K562 (cell line): ENCODE results near the gene BCAS3. TPM values are rescaled to one million over a fixed set of nuclear protein-coding genes. Genes with fewer than 3 reads are reported as not detected.

Source experiments
- ATAC-seq: fragments of 200-7000 bp; cut with Tn5 transposase; 3 replicates; pipeline ENCODE4 v1.9.1; 2020; ENCODE audit warnings: moderate library complexity
- BruUV-seq: library from RNA; stranded (reverse); fragments of 400-500 nt; replicated peaks from 2 replicates; lab custom pipeline; 2021; lab: Mats Ljungman, UMichigan
- CTCF ChIA-PET: fragments of 300-600 bp; formaldehyde crosslinking; extraction: SDS; loops from one replicate; lab custom pipeline; 2021; ENCODE audit warnings: low intra/inter-chr PET ratio; lab: Yijun Ruan, JAX
- POLR2A ChIA-PET: fragments of 300-600, 350-650 bp; sonication (Branson Sonifier 250); formaldehyde crosslinking; extraction: SDS; loops from one replicate; lab custom pipeline; 2021; ENCODE audit warnings: antibody characterized with exemption, inconsistent platforms; lab: Yijun Ruan, JAX
- DNase-seq, 4 experiments: peaks; one replicate each; pipeline versions ENCODE4 v3.0.0 to v3.0.0-alpha.2; 2011 to 2018; ENCODE audit warnings: low spot score in 3 of 4, mixed read lengths in 3 of 4; ENCODE audit errors: extremely low read depth in 1 of 4
- FAIRE-seq: peaks from 2 replicates; lab custom pipeline; 2011; peaks lifted over from hg19 to GRCh38; lab: Jason Lieb, UNC
- H2AFZ ChIP-seq: 2 replicates; pipeline ENCODE4 v1.6.0; 2011; ENCODE audit warnings: low read depth, low read length, control low read depth, inconsistent platforms
- H3K27ac ChIP-seq: fragments of 200-600 bp; 3 replicates; pipeline ENCODE4 v1.8.0; 2011; ENCODE audit warnings: low read depth, mild to moderate bottlenecking, control low read depth, inconsistent platforms, low read length, moderate library complexity, mixed read lengths; ENCODE audit errors: extremely low read depth
- H3K27me3 ChIP-seq, 2 experiments: fragments of 300-600 bp in 1 of 2; 2 replicates in 1 of 2; 3 replicates in 1 of 2; pipeline versions ENCODE4 v1.6.0 to v1.8.0; 2011; ENCODE audit warnings: inconsistent platforms in 2 of 2, low read length in 2 of 2, mild to moderate bottlenecking in 1 of 2, mixed read lengths in 1 of 2, moderate library complexity in 1 of 2; ENCODE audit not compliant: control insufficient read depth in 2 of 2, insufficient read depth in 2 of 2
- H3K36me3 ChIP-seq: fragments of 300-600 bp; 3 replicates; pipeline ENCODE4 v1.8.0; 2011; ENCODE audit warnings: mild to moderate bottlenecking, low read length, inconsistent platforms; ENCODE audit not compliant: control insufficient read depth, insufficient read depth
- H3K4me1 ChIP-seq, 2 experiments: fragments of 200-600 bp in 1 of 2; replicated peaks in 1 of 2; 2 replicates in 1 of 2; 3 replicates in 1 of 2; pipeline versions ENCODE4 v1.5.1 to v1.8.0; 2011; ENCODE audit warnings: inconsistent platforms in 2 of 2, low read length in 2 of 2, mild to moderate bottlenecking in 1 of 2, mixed read lengths in 1 of 2, moderate library complexity in 1 of 2; ENCODE audit not compliant: control insufficient read depth in 2 of 2, insufficient read depth in 2 of 2
- H3K4me2 ChIP-seq: 2 replicates; pipeline ENCODE4 v1.6.1; 2011; ENCODE audit warnings: low read length, control low read depth, inconsistent platforms, mixed read lengths; ENCODE audit not compliant: insufficient read depth
- H3K4me3 ChIP-seq: fragments of 200-600 bp; sonication (generic), shearing (Covaris generic); 2 replicates; pipeline ENCODE4 v1.5.1; 2016; ENCODE audit warnings: control low read depth, inconsistent platforms
- H3K79me2 ChIP-seq: fragments of 200-600 bp; 3 replicates; pipeline ENCODE4 v1.8.0; 2011; ENCODE audit warnings: low read length, inconsistent platforms; ENCODE audit not compliant: control insufficient read depth, insufficient read depth
- H3K9ac ChIP-seq, 2 experiments: 2 replicates each; pipeline versions ENCODE4 v1.6.0 to v1.6.1; 2011; ENCODE audit warnings: low read depth in 2 of 2, low read length in 2 of 2, control low read depth in 1 of 2, inconsistent platforms in 1 of 2, mild to moderate bottlenecking in 1 of 2, mixed read lengths in 1 of 2; ENCODE audit not compliant: insufficient read depth in 1 of 2
- H3K9me1 ChIP-seq: one replicate; pipeline ENCODE4 v1.6.0; 2011; ENCODE audit warnings: inconsistent platforms, mild to moderate bottlenecking, low read length, moderate library complexity; ENCODE audit not compliant: control insufficient read depth, insufficient read depth
- H3K9me3 ChIP-seq: replicated peaks from 2 replicates; pipeline ENCODE4 v1.5.1; 2011; ENCODE audit warnings: low read depth, low read length, inconsistent platforms; ENCODE audit not compliant: control insufficient read depth, insufficient read depth
- H4K20me1 ChIP-seq: replicated peaks from 2 replicates; pipeline ENCODE4 v1.6.1; 2011; ENCODE audit warnings: low read length, inconsistent platforms, mixed read lengths; ENCODE audit not compliant: control insufficient read depth, insufficient read depth
- ZBTB11 ChIP-seq, 3 experiments: fragments of 200-800 bp in 1 of 3; fragments of 250-450 bp in 1 of 3; fragments of 450-650 bp in 1 of 3; sonication (Bioruptor Pico) in 1 of 3; sonication (Bioruptor generic) in 1 of 3; formaldehyde crosslinking in 1 of 3; IDR thresholded peaks; 2 replicates each; pipeline versions ENCODE4 v1.6.1 to v1.8.0; 2016 to 2022; ENCODE audit warnings: mild to moderate bottlenecking in 2 of 3, missing genetic modification characterization in 2 of 3, missing compliant biosample characterization in 1 of 3, moderate library complexity in 1 of 3
- ZNF184 ChIP-seq: sonication (generic); formaldehyde crosslinking; IDR thresholded peaks from 2 replicates; pipeline ENCODE4 v1.5.0; 2020; ENCODE audit warnings: missing genetic modification reagents
- WGBS: fragments of 100-300 bp; shearing (Covaris generic); methylation state at CpG from one replicate; pipeline ENCODE4 v1.1.6; 2016; ENCODE audit warnings: low coverage, mixed read lengths; ENCODE audit not compliant: insufficient coverage; ENCODE audit errors: missing lambda C conversion rate; 5-methylcytosine and 5-hydroxymethylcytosine counted together
- in situ Hi-C: fragments of 300-500 bp; cut with MboI; formaldehyde crosslinking; loops from 4 replicates; pipeline ENCODE4 v1.15.0; 2018; ENCODE audit warnings: inconsistent platforms, mixed read lengths
- intact Hi-C: fragments of 100-400 bp; cut with micrococcal nuclease; formaldehyde crosslinking; loops from 2 replicates; pipeline ENCODE4 v1.14.2; 2022
- polyA plus RNA-seq, 8 experiments: library from polyadenylated mRNA; depleted of rRNA in 4 of 8; stranded (reverse) in 5 of 8; unstranded in 3 of 8; fragments of >200 nt; fragmentation: Nextera tagmentation in 2 of 8; fragmentation: Illumina TruSeq in 1 of 8; extraction: Ambion mirVana in 2 of 8; extraction: Trizol in 1 of 8; gene quantifications; 2 replicates each; pipeline versions ENCODE4 v1.2.1 to v1.2.3, GENCODE V29; 2011 to 2014; ENCODE audit warnings: inconsistent platforms in 1 of 8, missing spikeins in 1 of 8
- total RNA-seq, 7 experiments: library from RNA; depleted of rRNA in 6 of 7; stranded (reverse); fragments of >200 nt in 6 of 7; fragmentation: Illumina TruSeq in 2 of 7; extraction: Trizol in 2 of 7; gene quantifications; 2 replicates each; pipeline versions ENCODE4 v1.2.1 to v1.2.3, GENCODE V29; 2011 to 2021; ENCODE audit warnings: low replicate concordance in 1 of 7

BCAS3 gene
- total and polyA plus RNA-seq, 9 of the 15 experiments (the other 6 are each of a cell fraction or from before 2014, with no cell fraction given): 1.9 to 5.5 (median 3.5) TPM

- TF ChIP-seq ZBTB11 (CRISPR knock-in tag; IDR thresholded peaks at IDR 0.05) (peak in 1 of 3 experiments; percentile 78; a peak in 1 of 6 replicates), ZNF184 (CRISPR knock-in tag) (no peak)
- Histone ChIP-seq H3K79me2 (no peaks in the 10 kb centered on the region), H3K27me3 (peaks cover 12 to 46% of the 10 kb centered on the region in 2 experiments; a peak in 4 of 5 replicates), H3K9me3 (no peaks in the 10 kb centered on the region), H3K27ac (no peak overlapping the region), H3K4me2 (no peak overlapping the region), H3K9me1 (no peaks in the 10 kb centered on the region), H3K36me3 (no peaks in the 10 kb centered on the region), H3K4me1 (no peaks in the 10 kb centered on the region), H3K4me3 (no peak overlapping the region), H3K9ac (no peak overlapping the region), H2AFZ (no peak overlapping the region), H4K20me1 (0 out of 2 replicates have a peak, but pooled peaks cover under 1% of the 10 kb centered on the region)
- no peak for DNase-seq
- no peak for ATAC-seq
- 0% methylated on average over 12 of the region's 12 CpGs for WGBS
- FAIRE-seq: no peak
- BruUV-seq: no TSS peak
- in situ Hi-C loops: no loop called here
- intact Hi-C loops: no loop called here
- ChIA-PET CTCF (no interaction called here), POLR2A (interaction anchor here (0.5 kb wide), 1 partner anchor 23 kb away, joined by 3 read pairs; no protein-coding TSS in a partner anchor)
Observed at GRCh38 chr17:61353615-61354014, 676.0 kb downstream of the BCAS3 start.
